HCT116 (cell line): ENCODE measurements around the gene NTHL1. TPM values are rescaled to one million over a fixed set of nuclear protein-coding genes. Genes with fewer than 3 reads are reported as not detected.

Source experiments
- ATAC-seq: fragments of 200-7000 bp; cut with Tn5 transposase; 2 replicates; pipeline ENCODE4 v1.9.1; 2020; ENCODE audit warnings: mild to moderate bottlenecking, moderate library complexity
- BruUV-seq: library from RNA; stranded (reverse); fragments of 400-500 nt; replicated peaks from 2 replicates; lab custom pipeline; 2021; lab: Mats Ljungman, UMichigan
- CTCF ChIA-PET: fragments of 300-600 bp; sonication (Branson Sonifier 250); formaldehyde crosslinking; loops from one replicate; lab custom pipeline; 2021; ENCODE audit warnings: antibody characterized with exemption; lab: Charles Lee
- POLR2A ChIA-PET: fragments of 300-600, 350-600 bp; sonication (Branson Sonifier 250); formaldehyde crosslinking; loops from one replicate; lab custom pipeline; 2021; ENCODE audit warnings: antibody characterized with exemption; lab: Charles Lee
- RAD21 ChIA-PET, 2 experiments: fragments of 300-600 bp; sonication (Branson Sonifier 250); formaldehyde crosslinking; loops; one replicate each; lab custom pipeline; 2023; ENCODE audit warnings: low total read pairs in 2 of 2; ENCODE audit not compliant: uncharacterized antibody in 2 of 2, unreplicated experiment in 2 of 2, low non-redundant PET in 1 of 2; lab: Charles Lee
- DNase-seq: peaks from one replicate; pipeline ENCODE4 v3.0.0-alpha.2; 2010; ENCODE audit warnings: low read depth, low spot score
- H2AFZ ChIP-seq: fragments of 200-600 bp; shearing (Covaris generic), sonication (generic); 2 replicates; pipeline ENCODE4 v1.6.1; 2017; ENCODE audit warnings: low read depth, mixed run types, mixed read lengths, antibody characterized with exemption, low read length; ENCODE audit not compliant: poor library complexity, severe bottlenecking
- H3K27ac ChIP-seq: 2 replicates; pipeline ENCODE4 v1.5.1; 2012; ENCODE audit warnings: low read depth, low read length
- H3K27me3 ChIP-seq: fragments of 200-600 bp; sonication (generic); 2 replicates; pipeline ENCODE4 v1.6.1; 2016; ENCODE audit warnings: mixed run types, low read length, mixed read lengths; ENCODE audit not compliant: insufficient read depth
- H3K36me3 ChIP-seq, 2 experiments: fragments of 200-500 bp in 1 of 2; fragments of 200-600 bp in 1 of 2; sonication (Bioruptor generic) in 1 of 2; sonication (generic) in 1 of 2; 2 replicates each; pipeline versions ENCODE4 v1.5.1 to v1.6.1; 2014 to 2016; ENCODE audit warnings: low read length in 2 of 2, inconsistent platforms in 1 of 2, mixed read lengths in 1 of 2, mixed run types in 1 of 2; ENCODE audit not compliant: insufficient read depth in 2 of 2, control insufficient read depth in 1 of 2
- H3K4me1 ChIP-seq, 2 experiments: fragments of 200-600 bp in 1 of 2; sonication (generic) in 1 of 2; 2 replicates each; pipeline versions ENCODE4 v1.5.1 to v1.6.1; 2012 to 2017; ENCODE audit warnings: low read length in 2 of 2, inconsistent platforms in 1 of 2, mild to moderate bottlenecking in 1 of 2, mixed read lengths in 1 of 2, mixed run types in 1 of 2, moderate library complexity in 1 of 2; ENCODE audit not compliant: insufficient read depth in 2 of 2, control insufficient read depth in 1 of 2
- H3K4me2 ChIP-seq: fragments of 200-600 bp; sonication (generic); 2 replicates; pipeline ENCODE4 v1.6.1; 2017; ENCODE audit warnings: mixed run types, low read length, mixed read lengths
- H3K4me3 ChIP-seq, 2 experiments: fragments of 200-600 bp in 1 of 2; sonication (generic) in 1 of 2; replicated peaks in 1 of 2; 2 replicates each; pipeline ENCODE4 v1.5.1; 2011 to 2016; ENCODE audit warnings: low read length in 2 of 2, control low read depth in 1 of 2, low read depth in 1 of 2, mild to moderate bottlenecking in 1 of 2, mixed read lengths in 1 of 2, mixed run types in 1 of 2
- H3K79me2 ChIP-seq: fragments of 200-600 bp; sonication (generic); 2 replicates; pipeline ENCODE4 v1.6.1; 2017; ENCODE audit warnings: mild to moderate bottlenecking, mixed run types, low read length, moderate library complexity, mixed read lengths; ENCODE audit not compliant: insufficient read depth
- H3K9ac ChIP-seq: fragments of 200-600 bp; sonication (generic); 2 replicates; pipeline ENCODE4 v1.6.1; 2016; ENCODE audit warnings: low read length, mixed read lengths
- H3K9me2 ChIP-seq: fragments of 200-600 bp; sonication (generic), shearing (Covaris generic); 2 replicates; pipeline ENCODE4 v1.6.1; 2017; ENCODE audit warnings: mixed run types, mild to moderate bottlenecking, moderate library complexity; ENCODE audit not compliant: insufficient read depth
- H3K9me3 ChIP-seq, 2 experiments: fragments of 200-500 bp in 1 of 2; fragments of 200-600 bp in 1 of 2; sonication (Bioruptor generic) in 1 of 2; sonication (generic) in 1 of 2; 2 replicates each; pipeline ENCODE4 v1.6.1; 2014 to 2017; ENCODE audit warnings: low read length in 2 of 2, mixed read lengths in 2 of 2, inconsistent platforms in 1 of 2, low read depth in 1 of 2, mild to moderate bottlenecking in 1 of 2, mixed run types in 1 of 2, moderate library complexity in 1 of 2; ENCODE audit not compliant: control insufficient read depth in 1 of 2, insufficient read depth in 1 of 2
- H4K20me1 ChIP-seq: fragments of 200-600 bp; sonication (generic), shearing (Covaris generic); 2 replicates; pipeline ENCODE4 v1.6.1; 2017; ENCODE audit warnings: mixed run types, mild to moderate bottlenecking, moderate library complexity; ENCODE audit not compliant: insufficient read depth
- ATF3 ChIP-seq: IDR thresholded peaks from 2 replicates; pipeline ENCODE4 v1.6.1; 2012
- CBX3 ChIP-seq: IDR thresholded peaks from 2 replicates; pipeline ENCODE4 v1.6.1; 2012; ENCODE audit warnings: low read depth
- CTCF ChIP-seq, 3 experiments: fragments of 200-600 bp in 1 of 3; sonication (generic) in 1 of 3; IDR thresholded peaks in 2 of 3; conservative IDR thresholded peaks in 1 of 3; 2 replicates each; pipeline ENCODE4 v1.5.1; 2012 to 2017; ENCODE audit warnings: low read depth in 2 of 3, low read length in 2 of 3, antibody characterized with exemption in 1 of 3, borderline replicate concordance in 1 of 3, control low read depth in 1 of 3, mild to moderate bottlenecking in 1 of 3, mixed read lengths in 1 of 3, mixed run types in 1 of 3, moderate library complexity in 1 of 3; ENCODE audit not compliant: insufficient read depth in 1 of 3
- EGR1 ChIP-seq: IDR thresholded peaks from 2 replicates; pipeline ENCODE4 v1.6.1; 2012; ENCODE audit warnings: low read depth
- ELF1 ChIP-seq: IDR thresholded peaks from 2 replicates; pipeline ENCODE4 v1.6.1; 2012; ENCODE audit warnings: low read depth, borderline replicate concordance
- EZH2 ChIP-seq: fragments of 200-600 bp; sonication (generic); IDR thresholded peaks from 2 replicates; pipeline ENCODE4 v1.6.1; 2017; ENCODE audit warnings: antibody characterized with exemption, mixed run types
- FOSL1 ChIP-seq: IDR thresholded peaks from 2 replicates; pipeline ENCODE4 v1.6.1; 2012; ENCODE audit warnings: low read depth
- JUND ChIP-seq: IDR thresholded peaks from 2 replicates; pipeline ENCODE4 v1.6.1; 2012
- MAX ChIP-seq: IDR thresholded peaks from 2 replicates; pipeline ENCODE4 v1.6.1; 2012
- POLR2AphosphoS5 ChIP-seq: IDR thresholded peaks from 2 replicates; pipeline ENCODE4 v1.6.1; 2011; ENCODE audit warnings: mild to moderate bottlenecking, low read depth, low read length, moderate library complexity
- RAD21 ChIP-seq: IDR thresholded peaks from 2 replicates; pipeline ENCODE4 v1.6.1; 2012; ENCODE audit warnings: low read depth, mild to moderate bottlenecking
- REST ChIP-seq: IDR thresholded peaks from 2 replicates; pipeline ENCODE4 v1.6.1; 2012; ENCODE audit warnings: low read depth
- SIN3A ChIP-seq: IDR thresholded peaks from 2 replicates; pipeline ENCODE4 v1.6.1; 2012; ENCODE audit warnings: low read depth
- SP1 ChIP-seq: IDR thresholded peaks from 2 replicates; pipeline ENCODE4 v1.6.1; 2012; ENCODE audit warnings: low read depth
- SRF ChIP-seq: IDR thresholded peaks from 2 replicates; pipeline ENCODE4 v1.6.1; 2012; ENCODE audit warnings: low read depth
- TCF7L2 ChIP-seq: IDR thresholded peaks from 2 replicates; pipeline ENCODE4 v1.7.0; 2011; ENCODE audit warnings: borderline replicate concordance, inconsistent platforms; ENCODE audit not compliant: insufficient read depth, insufficient read length; ENCODE audit errors: extremely low read depth
- ZNF274 ChIP-seq: fragments of 200-500 bp; sonication (Bioruptor generic); IDR thresholded peaks from 2 replicates; pipeline ENCODE4 v1.6.1; 2014; ENCODE audit warnings: mild to moderate bottlenecking, low read depth, low read length, inconsistent platforms
- intact Hi-C: fragments of 100-400 bp; cut with micrococcal nuclease; formaldehyde crosslinking; loops from 2 replicates; pipeline ENCODE4 v1.10.0; 2022
- total RNA-seq: library from RNA; stranded (reverse); gene quantifications from one replicate; pipeline ENCODE4 v1.2.1, GENCODE V29; 2021; ENCODE audit not compliant: unreplicated experiment
- TF ChIP-seq, protein P1 (sequence below): IDR thresholded peaks from 2 replicates; pipeline ENCODE4 v1.6.1; 2011; ENCODE audit warnings: mild to moderate bottlenecking, low read length, moderate library complexity; ENCODE audit not compliant: insufficient replicate concordance; ENCODE audit errors: extremely low read depth

The NTHL1 gene
- total RNA-seq, 1 experiment from 2014 or later, result 40.1 TPM

GRCh38 chr16:2004795-2005517 is 42.7 kb downstream of the NTHL1 start:
- Histone ChIP-seq H3K27me3 (no peaks in the 10 kb centered on the region), H4K20me1 (peaks cover 9% of the 10 kb centered on the region; the same call in 1 of the 2 replicates), H3K4me1 (peaks cover 23 to 51% of the 10 kb centered on the region in 2 experiments), H2AFZ (no peak overlapping the region), H3K9me2 (no peaks in the 10 kb centered on the region), H3K9ac (peak overlapping the region; percentile 23), H3K4me3 (no peak overlapping the region), H3K9me3 (no peaks in the 10 kb centered on the region), H3K4me2 (peak overlapping the region; percentile 41), H3K27ac (peak overlapping the region; percentile 62; the same call in 1 of the 2 replicates), H3K79me2 (peaks cover 83% of the 10 kb centered on the region), H3K36me3 (peaks cover 18 to 34% of the 10 kb centered on the region in 2 experiments; a peak in 3 of 4 replicates)
- ChIA-PET RAD21 (no interaction called here), CTCF (interaction anchor here (1.1 to 1.5 kb wide), 4 partner anchors 14 to 247 kb away, joined by 3 to 20 read pairs (median 6); partner anchors contain the start of genes ECI1, NPW and TBL3), POLR2A (interaction anchor here (1.2 to 2.6 kb wide), 3 partner anchors 40 to 150 kb away, joined by 6 to 10 read pairs (median 9); partner anchors contain the start of genes RPS2 and TRAF7)
- DNase-seq, result no peak
- BruUV-seq, result no TSS peak
- intact Hi-C loops, result loop anchor here (5.0 kb wide), 1 partner anchor 137 kb away; no protein-coding TSS in a partner anchor
- no peak for ATAC-seq
- TF ChIP-seq ATF3, result no peak
- no peak for TF ChIP-seq POLR2AphosphoS5
- no peak for TF ChIP-seq CTCF (IDR thresholded peaks at IDR 0.05 in 2 of 3, conservative IDR thresholded peaks at IDR 0.05 in 1 of 3; ENCODE audit: borderline replicate concordance in 1 of 3, insufficient read depth in 1 of 3, low read depth in 2 of 3, low read length in 2 of 3)
- TF ChIP-seq RAD21, result no peak
- TF ChIP-seq TCF7L2, result no peak
- TF ChIP-seq SP1, result no peak
- TF ChIP-seq CBX3, result no peak
- TF ChIP-seq JUND, result no peak
- no peak for TF ChIP-seq MAX
- TF ChIP-seq SIN3A, result no peak
- TF ChIP-seq, protein P1, sequence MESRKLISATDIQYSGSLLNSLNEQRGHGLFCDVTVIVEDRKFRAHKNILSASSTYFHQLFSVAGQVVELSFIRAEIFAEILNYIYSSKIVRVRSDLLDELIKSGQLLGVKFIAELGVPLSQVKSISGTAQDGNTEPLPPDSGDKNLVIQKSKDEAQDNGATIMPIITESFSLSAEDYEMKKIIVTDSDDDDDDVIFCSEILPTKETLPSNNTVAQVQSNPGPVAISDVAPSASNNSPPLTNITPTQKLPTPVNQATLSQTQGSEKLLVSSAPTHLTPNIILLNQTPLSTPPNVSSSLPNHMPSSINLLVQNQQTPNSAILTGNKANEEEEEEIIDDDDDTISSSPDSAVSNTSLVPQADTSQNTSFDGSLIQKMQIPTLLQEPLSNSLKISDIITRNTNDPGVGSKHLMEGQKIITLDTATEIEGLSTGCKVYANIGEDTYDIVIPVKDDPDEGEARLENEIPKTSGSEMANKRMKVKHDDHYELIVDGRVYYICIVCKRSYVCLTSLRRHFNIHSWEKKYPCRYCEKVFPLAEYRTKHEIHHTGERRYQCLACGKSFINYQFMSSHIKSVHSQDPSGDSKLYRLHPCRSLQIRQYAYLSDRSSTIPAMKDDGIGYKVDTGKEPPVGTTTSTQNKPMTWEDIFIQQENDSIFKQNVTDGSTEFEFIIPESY, result no peak
- no peak for TF ChIP-seq ZNF274
- TF ChIP-seq EZH2, result no peak
- no peak for TF ChIP-seq EGR1
- TF ChIP-seq SRF, result no peak
- TF ChIP-seq REST, result no peak
- no peak for TF ChIP-seq FOSL1
- TF ChIP-seq ELF1, result no peak
